HG02642 (cell line): Measurements from ENCODE around the gene MAN1C1.

ENCODE experiments used
- ATAC-seq: cut with Tn5 transposase; IDR thresholded peaks from one replicate; pipeline ENCODE4 v1.9.1; 2021; ENCODE audit warnings: mild to moderate bottlenecking; ENCODE audit not compliant: unreplicated experiment, poor library complexity

Gene MAN1C1

GRCh38 chr1:25616095-25616986 is at the start of gene MAN1C1:
TSS of gene MAN1C1 (plus strand) at chr1:25616791. CDS start at chr1:25617798, 1,007 bp downstream.
- peak; percentile 74 for ATAC-seq

- no peak for ATAC-seq
Measured at GRCh38 chr1:25567710-25568089, 48.9 kb upstream of the MAN1C1 start.

- ATAC-seq: no peak
Measured at GRCh38 chr1:25568090-25568833, 48.3 kb upstream of the MAN1C1 start.

GRCh38 chr1:25568834-25569596 is 47.6 kb upstream of the MAN1C1 start:
- ATAC-seq: no peak

- ATAC-seq: no peak
Measured at GRCh38 chr1:25569597-25570396, 46.8 kb upstream of the MAN1C1 start.

GRCh38 chr1:25570798-25571521 is 45.6 kb upstream of the MAN1C1 start:
- ATAC-seq: no peak

- no peak for ATAC-seq
Measured at GRCh38 chr1:25571522-25571970, 45.0 kb upstream of the MAN1C1 start.

GRCh38 chr1:25572107-25572506 is 44.5 kb upstream of the MAN1C1 start:
- ATAC-seq: no peak

- ATAC-seq: no peak
Measured at GRCh38 chr1:25572708-25573590, 43.6 kb upstream of the MAN1C1 start.

GRCh38 chr1:25573591-25573930 is 43.0 kb upstream of the MAN1C1 start:
- ATAC-seq: no peak

GRCh38 chr1:25573961-25574360 is 42.6 kb upstream of the MAN1C1 start:
- ATAC-seq: no peak

- ATAC-seq: no peak
Measured at GRCh38 chr1:25575191-25575590, 41.4 kb upstream of the MAN1C1 start.

- ATAC-seq: no peak
Measured at GRCh38 chr1:25576459-25577133, 40.0 kb upstream of the MAN1C1 start.

- no peak for ATAC-seq
Measured at GRCh38 chr1:25577134-25577920, 39.3 kb upstream of the MAN1C1 start.

- no peak for ATAC-seq
Measured at GRCh38 chr1:25579292-25580252, 37.0 kb upstream of the MAN1C1 start.

GRCh38 chr1:25580927-25581326 is 35.7 kb upstream of the MAN1C1 start:
- no peak for ATAC-seq
